HUDEP-2 (cell line): ENCODE data around the gene PMM2.
A peak's percentile ranks its signal among the peaks of the same experiment; 100 is the strongest.

Experiments used
- DNase-seq, 76 experiments: peaks; one replicate each; lab custom pipeline; 2025; ENCODE audit not compliant: unreplicated experiment in 76 of 76; lab: John Stamatoyannopoulos, UW

Gene PMM2

GRCh38 chr16:8849411-8850011 lies 51.9 kb downstream of the PMM2 start:
- DNase-seq = no peak

- no peak for DNase-seq
These were observed 52.7 kb downstream of the PMM2 start for GRCh38 chr16:8850279-8850885.

DNA sequence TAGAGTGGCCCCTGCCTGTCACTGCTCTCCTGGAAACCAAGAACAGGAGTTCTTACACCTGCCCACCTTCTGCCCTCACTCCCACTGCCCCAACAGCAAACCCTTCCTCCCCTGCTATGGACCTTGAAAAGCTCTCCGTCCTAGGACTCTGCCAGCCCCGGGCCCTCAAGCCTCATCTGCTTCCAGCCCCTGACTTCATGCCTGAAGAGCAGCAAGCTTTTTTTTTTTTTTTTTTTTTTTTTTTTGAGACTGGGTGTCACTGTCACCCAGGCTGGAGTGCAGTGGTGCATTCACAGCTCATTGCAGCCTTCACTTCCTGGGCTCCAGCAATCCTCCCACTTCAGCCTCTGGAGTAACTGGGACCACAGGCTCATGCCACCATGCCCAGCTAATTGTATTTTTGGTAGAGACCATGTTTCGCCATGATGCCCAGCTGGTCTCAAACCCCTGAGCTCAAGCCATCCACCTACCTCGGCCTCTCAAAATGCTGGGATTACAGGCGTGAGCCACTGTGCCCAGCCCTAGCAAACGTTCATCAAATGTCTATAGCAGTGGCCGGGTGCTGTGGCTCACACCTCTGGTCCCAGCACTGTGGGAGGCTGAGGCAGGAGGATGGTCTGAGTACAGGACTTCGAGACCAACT lies 54.2 kb downstream of the PMM2 start:
- no peak for DNase-seq

DNA sequence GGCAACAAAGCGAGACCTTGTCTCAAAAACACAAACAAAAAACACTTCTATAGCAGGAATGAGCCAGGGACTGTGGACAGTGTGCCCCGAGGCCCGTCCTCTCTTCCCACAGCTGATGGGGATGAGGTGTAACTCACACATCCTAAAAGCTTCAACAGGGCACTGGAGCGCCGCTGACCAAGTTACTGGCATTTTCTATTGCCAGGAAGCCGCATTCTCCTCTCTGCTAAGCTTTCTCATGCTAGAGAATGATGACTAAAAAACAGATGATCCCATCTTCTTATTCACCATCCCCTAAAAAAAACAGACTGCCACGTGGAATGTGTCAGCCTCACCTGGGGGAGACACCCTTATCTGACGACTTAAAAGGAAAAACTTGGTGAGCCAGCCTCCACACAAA lies 54.9 kb downstream of the PMM2 start:
- no peak for DNase-seq

GRCh38 chr16:8853150-8853549 lies 55.5 kb downstream of the PMM2 start:
- DNase-seq = no peak

GRCh38 chr16:8853611-8854010 lies 56.0 kb downstream of the PMM2 start:
- DNase-seq = no peak

DNA sequence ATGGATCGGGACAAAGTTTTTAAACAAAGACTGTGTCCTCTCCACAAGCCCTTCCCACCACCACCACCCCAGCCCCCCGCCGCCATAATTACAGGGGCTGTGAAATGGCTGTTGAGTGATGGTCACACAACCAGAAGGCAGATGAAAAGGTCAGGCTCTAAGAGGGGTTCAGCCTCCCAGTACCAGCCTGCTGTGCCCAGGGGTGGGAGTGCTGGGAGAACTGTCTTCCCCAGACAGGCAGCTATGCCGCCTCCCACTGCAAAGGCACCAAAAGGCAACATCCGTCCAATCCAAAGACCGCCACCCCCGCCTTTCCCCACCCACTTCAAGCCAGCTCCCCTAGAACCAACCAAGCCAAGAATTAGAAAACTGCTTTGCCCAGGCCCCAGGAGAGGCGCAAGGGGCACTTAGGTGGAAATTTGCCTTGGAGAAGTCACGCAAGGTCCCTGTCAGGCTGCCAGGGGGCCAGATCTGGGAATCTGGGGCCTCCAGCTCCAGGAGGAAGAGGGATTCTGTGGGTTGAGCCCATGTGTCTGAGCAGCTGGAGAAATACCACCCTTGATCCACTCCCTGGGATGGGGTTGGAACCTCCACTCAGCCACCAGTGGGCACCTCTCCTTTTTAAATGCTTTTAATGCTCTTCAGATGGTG lies 56.8 kb downstream of the PMM2 start:
- no peak for DNase-seq

DNA sequence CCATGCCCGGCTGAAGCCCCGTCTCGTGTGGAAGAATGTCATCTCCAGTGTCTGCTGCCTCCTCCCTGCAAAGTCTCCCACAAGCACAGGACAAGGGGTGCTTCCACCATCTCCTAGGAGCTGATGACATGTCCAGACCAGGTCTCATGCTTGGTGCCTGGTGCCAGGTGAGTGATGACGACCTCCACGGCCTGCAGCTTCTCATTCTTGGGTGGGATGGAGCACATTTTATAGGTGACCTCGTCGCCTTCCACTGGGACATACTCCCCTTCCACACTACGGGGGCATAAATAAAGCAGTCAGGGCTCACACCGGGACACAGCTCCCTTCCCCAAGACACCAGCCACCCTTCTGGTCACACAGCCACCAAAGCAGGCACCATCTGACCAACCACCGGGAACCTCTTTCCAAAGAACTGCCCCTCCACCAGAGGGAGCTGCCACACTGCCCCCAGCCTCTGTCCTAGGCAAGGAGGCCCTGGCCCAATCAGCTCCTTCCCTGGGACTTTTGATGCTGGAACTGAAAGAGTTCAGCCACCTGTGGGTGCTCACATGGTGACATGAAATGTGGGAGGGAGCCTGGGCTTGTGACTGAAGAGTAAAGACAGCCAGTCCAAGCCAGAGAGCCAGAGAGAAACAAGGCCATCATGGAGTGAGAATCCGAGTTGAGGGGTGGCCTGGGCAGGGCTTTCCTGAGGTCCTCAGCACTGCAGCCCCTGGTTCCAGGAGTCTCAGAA lies 57.6 kb downstream of the PMM2 start:
- DNase-seq = peak in 5 of 76 experiments; percentile 5 to 25 (median 13)

DNA sequence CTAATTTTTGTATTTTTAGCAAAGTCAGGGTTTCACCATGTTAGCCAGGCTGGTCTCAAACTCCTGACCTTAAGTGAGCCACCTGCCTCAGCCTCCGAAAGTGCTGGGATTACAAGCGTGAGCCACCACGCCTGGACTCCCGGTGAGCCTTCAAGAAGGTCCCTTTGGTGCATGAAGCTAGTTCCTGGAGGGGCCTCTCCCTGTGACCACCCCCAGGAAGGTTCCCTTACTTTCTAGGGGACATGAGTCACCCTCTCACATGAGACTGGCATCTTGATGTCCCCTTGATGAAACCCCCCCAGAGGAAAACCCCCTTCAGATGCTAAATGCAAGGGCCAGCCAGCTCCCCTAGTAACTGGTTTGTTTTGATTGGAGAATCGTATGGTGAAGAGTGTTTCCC lies 58.3 kb downstream of the PMM2 start:
- no peak for DNase-seq

GRCh38 chr16:8858994-8859912 lies 61.6 kb downstream of the PMM2 start:
- no peak for DNase-seq

GRCh38 chr16:8859913-8860881 lies 62.6 kb downstream of the PMM2 start:
- DNase-seq = no peak

GRCh38 chr16:8861563-8862308 lies 64.1 kb downstream of the PMM2 start:
- no peak for DNase-seq

DNA sequence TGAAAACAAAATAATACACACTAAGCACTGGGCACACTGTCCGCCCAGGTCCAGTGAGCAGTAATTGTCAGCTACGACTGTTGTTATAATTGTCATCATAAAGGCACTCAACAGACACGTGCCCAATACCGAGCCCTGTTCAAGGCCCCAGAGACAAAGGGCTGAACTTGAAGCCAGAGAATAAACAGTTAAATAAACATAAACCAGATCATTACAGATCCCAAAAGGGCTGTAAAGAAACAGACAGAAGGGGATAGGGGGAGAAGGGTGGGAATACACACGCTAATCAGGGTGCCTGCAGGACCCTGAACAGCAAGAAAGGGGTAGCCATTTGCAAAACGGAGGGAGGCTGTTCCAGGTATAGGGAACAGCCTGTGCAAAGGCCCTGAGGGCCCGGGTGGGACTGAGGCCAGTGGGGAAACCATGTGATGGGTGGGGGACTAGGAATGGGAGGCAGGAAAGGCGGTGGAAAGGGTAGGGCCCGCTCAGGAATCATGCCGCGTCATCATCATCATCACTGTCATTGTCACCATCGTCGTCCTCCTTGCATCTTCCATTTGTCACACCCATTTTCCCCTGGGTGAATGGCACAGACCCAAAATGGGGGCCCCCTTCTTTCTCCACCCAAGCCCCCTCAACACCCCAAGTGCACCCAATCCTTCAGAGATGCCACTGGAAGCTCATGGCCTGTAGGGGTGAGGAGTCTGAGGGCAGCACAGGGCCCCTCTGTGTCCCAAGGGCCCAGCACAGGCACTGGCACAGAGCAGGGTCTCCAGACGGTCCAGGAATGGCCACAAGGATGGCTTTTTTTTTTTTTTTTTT lies 64.9 kb downstream of the PMM2 start:
- no peak for DNase-seq

DNA sequence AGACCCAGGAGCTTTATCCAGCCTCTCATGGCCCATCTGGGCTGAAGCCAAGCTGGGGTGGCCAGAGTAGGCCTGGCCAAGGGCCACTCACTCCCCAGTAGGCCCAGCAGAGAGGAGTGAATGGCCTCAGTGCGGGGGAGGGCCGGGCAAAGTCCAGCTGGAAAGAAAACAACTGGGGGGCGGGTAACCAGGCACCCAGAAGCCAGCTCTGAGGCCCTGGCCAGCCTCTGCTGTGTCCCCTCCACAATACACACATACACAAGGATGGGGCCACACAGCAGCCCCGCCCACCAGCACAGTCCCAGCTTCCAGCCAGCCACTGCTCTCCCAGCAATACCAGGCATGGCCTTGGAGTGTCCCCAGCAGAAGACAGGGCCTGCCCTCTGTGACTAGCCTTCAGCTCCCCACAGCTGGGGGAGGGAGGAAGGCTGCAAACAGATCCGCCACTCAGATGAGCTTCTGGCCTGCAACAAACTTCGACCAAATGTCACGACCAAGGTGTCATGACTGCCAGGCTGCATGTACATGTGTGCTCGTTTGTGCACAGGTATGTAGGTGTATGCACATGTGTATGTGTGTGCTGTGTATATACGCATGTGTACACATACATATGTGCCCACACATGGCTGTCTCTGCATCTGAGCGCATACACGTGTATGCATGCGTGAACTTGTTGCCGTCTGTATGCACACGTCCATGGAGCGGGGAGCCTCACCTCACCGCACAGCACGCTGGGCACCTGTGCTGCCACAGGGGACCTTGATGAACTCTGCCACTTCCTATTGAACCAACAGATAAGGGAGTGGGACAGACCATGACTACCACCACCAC lies 66.2 kb downstream of the PMM2 start:
- DNase-seq = peak in 29 of 76 experiments; percentile 8 to 59 (median 24)

DNA sequence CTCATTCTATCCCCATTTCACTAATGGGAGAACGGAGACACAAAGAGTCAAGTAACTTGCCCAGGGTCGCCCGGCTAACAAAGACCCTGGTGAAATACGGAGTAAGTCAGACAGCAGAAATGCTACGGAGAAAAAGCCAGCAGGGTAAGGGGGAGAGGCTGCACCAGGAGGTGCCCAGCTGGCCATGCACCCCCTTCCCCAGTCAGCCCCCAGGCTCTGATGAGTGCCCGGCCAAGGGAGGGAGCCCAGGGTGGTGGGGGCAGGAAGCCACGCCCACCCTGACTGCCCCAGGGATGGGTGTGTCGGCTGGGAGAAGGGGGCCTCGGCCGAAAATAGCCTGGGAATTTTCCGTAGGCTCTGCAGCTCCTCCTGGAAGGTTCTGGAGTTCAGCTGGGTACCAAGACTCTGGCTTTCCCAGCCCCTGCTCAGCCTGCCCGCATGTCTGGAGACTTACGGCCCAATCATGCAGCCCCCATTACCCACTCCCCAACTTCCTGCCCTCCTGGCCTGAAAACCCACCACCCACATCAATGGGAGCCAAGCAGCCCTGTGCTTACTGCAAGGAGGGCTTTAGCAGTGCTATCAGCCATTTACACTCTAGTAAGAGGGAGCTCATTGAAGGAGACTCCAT lies 67.0 kb downstream of the PMM2 start:
- no peak for DNase-seq
